Gastrocnemius medialis (tissue), 4 donors: Measurements from ENCODE around the gene PLK1.

Source experiments
- CTCF ChIP-seq, 5 experiments: fragments of 450-650 bp in 3 of 5; fragments of 200-600 bp in 2 of 5; sonication (generic) in 2 of 5; IDR thresholded peaks in 4 of 5; conservative IDR thresholded peaks in 1 of 5; 1 replicate in 4 of 5; 2 replicates in 1 of 5; pipeline ENCODE4 v1.5.1; 2016 to 2019; ENCODE audit warnings: antibody characterized with exemption in 5 of 5, mild to moderate bottlenecking in 3 of 5, moderate library complexity in 3 of 5
- POLR2A ChIP-seq, 2 donors: fragments of 450-650 bp; IDR thresholded peaks; one replicate each; pipeline ENCODE4 v1.6.1; 2017; ENCODE audit warnings: antibody characterized with exemption in 2 of 2, mild to moderate bottlenecking in 2 of 2, moderate library complexity in 2 of 2

GRCh38 chr16:23663918-23664317 is 14.8 kb upstream of the PLK1 start:
- no peak for TF ChIP-seq POLR2A (IDR thresholded peaks at IDR 0.05)
- no peak for TF ChIP-seq CTCF (IDR thresholded peaks at IDR 0.05 in 4 of 5, conservative IDR thresholded peaks at IDR 0.05 in 1 of 5)
